Measurements from ENCODE around the gene SCN8A.

The SCN8A gene

DNA sequence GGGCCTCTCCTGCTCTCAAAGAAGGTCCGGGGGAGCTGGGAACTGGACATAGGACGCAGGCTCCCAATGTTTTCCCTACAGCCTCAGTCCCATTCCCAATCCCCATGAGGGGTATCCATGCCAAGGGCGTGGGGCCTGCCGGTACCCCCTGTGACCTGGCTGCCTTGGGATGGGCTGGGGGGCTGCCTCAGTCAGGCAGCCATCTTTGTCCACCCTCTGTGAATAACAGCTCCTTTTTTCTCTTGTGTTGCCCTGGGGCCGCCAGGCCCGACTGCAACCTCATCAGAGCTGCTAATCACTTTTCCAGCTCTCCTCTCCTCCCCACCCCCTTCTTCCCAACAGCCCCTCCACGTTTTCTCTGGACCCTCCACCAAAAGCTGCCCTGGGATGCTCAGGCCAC, 246.3 kb downstream of the SCN8A start:
- no peak for DNase-seq

DNA sequence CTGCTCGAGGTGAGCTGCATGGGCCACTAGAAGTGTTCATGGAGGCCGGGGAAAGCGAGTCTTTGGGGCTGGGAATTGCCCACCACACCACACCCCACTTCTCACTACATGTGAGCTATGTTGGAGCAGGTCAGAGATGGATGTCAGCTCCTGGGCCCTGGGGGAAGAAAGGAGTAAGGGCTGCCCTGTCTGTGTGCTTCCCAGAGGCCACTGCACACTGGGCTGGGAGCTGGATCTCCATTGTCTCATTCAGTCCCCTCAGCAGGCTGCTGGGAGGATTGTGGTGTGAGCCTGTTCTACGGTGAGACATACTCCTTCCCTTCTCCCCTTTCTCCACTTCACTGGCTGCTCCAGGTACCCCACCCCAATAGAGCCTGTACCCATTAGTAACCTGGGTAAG, 247.0 kb downstream of the SCN8A start:
- DNase-seq = no peak

DNA sequence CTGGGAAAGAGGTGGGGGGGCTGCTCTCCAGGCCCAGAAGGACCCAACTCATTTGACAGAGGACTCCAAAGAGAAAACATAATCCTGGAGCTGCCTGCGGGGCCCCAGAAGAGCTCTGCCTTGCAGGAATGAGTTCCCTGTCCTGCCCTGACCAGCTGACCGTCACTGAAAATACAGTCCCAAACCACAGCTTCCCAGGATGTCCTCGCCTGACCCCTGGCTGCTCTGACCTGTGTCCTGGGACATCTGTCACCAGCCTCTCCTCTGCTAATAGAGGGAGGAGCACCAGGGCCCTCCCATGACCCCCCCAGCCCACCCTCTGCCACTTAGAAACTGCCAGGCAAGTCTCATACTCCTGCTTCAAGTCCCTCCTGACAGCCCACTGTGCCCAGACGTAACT, 247.7 kb downstream of the SCN8A start:
- DNase-seq = no peak

DNA sequence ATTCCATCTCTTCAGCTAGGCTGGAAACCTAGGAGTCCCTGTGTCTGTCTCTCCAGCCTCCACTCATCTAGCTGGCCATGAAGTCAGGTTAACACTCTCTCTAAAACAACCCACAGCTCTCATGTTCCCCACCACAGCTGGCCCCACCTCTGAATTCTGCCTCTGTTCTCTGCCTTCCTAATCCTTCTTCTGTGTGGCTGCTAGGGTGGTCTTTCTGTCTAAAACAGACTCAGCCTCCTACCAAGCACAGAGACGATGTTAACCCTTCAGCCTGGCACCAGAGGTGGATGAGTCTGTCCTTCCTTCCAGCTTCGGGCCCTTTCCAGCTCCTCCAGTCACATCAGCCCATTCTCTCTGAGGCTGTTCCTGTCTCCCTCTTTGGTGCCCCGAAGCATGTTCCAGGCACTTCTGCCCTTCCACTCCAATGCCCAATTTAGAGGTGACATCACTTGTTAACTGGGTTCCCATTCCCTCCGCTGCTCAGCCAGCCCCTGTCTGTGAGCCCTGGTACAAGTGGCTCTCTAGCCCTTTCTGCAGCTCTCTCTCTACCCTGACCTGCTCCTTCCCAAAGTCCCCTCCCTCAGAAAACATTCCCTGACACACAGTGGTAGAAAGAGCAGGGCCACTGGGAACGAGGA, 248.4 kb downstream of the SCN8A start:
- no peak for DNase-seq

DNA sequence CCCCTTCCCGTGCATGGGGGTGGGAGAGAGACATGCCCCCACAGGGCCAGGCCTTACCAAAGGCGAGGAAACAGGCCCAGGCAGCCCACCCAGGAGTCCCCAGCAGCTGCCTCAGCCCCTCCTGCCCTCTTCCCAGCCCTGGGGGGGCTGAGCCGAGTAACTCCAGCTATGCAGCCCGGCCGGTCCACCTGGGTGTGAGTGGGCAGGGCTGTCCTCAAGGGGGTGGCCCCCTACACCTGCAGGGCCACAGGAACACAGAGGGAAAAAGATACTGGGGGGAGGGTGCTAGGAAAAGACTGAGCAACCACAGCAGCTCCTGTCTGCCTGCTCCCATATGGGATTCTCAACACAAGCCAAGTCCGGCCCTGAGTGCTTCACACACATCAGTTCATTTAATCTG, 249.9 kb downstream of the SCN8A start:
- no peak for DNase-seq

DNA sequence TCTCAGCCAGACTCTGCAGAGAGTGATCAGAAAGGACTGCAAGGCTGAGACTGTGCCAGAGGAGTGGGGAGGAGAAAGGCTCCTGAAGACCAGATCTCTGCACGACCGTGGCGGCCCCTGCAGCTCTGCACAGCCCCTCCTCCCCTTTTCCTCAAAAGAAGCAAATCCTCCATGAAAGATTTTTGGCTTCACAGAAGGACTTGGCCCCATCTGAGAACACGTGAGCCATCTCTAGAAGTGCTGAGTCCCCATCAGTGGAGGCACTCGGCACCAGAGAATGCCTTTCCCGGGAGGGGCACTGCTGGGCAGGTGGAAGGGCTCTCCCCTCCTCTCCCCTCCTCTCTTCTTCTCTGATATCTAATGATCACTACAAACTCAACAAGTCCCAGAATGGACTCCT, 250.7 kb downstream of the SCN8A start:
- no peak for DNase-seq

DNA sequence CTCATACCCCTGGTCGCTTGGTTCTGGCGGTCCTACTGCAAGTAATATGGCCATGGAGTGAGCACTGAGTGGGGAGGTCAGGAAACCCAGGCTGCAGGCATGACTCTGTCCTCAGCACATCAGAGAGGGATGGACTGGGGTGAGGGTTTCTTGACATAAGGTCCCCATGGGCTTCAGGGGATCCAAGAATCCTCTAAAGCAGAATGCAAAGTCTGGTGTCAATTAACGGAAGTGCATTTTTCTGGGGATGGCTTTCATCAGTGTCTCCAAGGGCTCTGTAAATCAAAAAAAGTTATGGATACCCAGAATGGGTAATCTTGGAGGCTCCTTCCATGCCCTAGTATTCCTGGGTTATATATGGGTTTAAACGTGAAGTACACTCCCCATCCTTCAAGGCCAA, 253.8 kb downstream of the SCN8A start:
- no peak for DNase-seq

DNA sequence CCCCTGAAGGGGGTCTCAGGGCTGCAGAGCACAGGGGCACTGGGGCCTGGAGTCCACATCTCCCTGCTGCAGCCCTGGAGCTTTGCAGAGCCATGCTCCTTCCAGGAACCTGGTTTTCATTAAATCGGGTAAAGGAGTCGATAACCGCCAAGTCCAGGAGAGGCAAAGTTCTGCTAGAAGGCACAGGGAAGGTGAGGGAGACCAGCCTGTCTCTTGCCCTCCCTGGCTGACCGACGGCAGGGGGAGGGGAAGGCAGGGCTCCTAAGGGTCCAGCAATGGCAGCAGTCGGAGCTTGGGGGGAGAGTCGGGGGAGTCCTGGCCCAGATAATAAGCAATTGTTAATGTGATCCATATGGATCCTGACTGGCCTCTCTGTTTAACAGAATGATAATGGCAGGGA, 254.4 kb downstream of the SCN8A start:
- no peak for DNase-seq

DNA sequence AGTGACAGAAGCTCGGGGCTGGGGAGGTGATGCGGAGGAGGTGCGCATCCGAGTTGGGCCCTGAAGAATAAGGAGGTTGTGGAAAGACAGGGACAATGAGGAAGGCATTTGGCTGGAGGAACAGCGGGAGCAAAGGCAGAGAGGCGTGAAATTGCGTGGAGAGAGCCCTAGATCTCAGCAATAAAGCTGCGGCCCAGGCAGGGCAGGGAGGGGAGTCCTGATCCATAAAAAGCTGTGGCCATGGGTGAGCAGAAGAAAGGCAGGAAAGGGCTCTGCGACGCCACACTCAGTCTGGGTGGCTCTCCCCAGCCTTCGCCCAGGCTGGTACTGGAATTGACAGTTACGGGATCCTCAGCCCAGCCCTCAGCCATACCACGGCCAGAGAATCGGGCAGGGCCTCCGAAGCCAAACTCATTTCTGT, 255.2 kb downstream of the SCN8A start:
- no peak for DNase-seq

DNA sequence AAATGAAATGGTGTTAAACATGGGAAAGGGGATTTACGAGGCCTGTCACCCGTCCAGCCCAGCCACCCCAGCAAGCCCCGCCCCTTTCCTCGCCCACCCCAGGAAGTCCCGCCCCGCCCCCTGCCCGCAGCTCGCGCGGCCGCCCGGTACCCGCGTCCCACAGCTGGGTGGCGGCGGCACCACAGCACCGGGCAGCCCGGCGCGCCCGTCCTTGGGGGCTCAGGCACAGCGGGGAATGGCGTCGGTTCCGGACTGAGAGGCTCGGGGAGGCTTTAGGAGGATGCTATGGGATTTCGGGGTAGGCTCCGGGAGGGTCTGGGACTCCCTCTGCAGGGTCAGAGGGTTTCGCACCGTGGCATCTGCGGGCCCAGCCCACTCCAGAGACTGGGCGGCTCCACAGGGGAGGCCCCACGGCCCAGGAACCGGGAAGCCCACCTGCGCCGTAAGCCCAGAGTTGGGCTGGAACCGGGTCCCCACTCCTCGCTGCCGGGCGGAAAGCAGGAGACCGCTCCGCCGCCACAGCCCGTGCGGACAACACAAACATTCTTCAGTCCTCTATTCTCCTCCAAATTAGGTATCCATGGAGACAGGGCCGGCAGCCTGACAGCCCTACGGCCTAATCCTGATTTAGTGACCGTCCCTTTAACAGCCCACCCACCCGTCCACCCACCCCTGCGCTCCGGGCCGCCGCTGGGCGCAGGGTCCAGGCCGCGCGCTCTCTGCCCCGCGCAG, 256.0 kb downstream of the SCN8A start:
- no peak for DNase-seq

DNA sequence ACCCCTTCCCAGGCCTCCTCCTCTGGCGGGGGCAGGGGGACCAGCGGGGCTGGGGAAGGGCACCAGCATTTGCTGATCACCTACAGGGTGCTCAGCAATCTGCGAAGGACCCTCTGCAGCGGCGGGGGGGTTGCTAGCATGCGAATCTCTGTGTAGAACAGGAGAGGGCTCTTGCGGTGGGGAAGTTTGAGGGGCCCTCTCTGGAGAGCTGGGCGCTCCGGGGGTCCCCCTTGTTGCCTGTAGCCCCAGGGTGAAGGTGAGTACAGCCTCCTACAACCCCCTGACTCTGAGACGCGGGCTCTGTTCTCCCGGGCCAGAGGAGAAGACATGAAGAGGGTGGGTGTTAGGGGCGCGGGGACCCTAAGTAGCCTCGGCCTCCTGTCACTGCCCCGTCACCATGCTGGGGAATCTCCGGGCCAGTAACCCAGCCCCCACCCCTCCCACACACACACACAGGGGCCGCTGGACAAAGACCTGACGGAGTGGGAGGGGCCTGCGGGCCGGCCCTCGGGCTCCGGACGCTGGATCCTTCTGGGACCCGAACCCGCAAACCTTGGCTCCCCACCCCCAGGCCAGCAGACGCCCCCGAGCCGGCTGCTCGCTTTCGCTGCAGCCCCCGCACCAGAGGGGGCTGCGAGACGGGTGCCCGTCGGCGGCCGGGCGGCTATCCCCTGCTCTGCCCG, 256.8 kb downstream of the SCN8A start:
- DNase-seq = no peak

DNA sequence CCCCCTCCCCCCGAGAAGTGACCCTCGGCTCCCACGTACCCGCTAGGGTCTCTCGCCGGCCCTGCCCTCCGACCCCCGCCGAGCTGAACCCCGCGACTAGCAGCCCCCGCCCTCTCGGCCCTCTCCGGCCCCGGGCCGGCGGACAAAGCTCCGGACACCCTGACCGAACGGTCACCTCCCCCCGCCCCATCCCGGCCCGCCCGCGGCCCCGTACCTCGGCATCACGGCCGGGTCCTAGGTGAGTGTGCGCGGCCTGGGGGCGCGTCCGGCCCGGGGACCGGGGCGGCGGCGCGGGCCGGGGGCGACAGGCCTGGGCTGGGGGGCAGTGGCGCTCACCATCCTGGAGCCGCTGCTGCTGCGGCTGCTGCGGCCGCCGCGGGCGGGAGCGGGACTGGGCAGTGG, 257.3 kb downstream of the SCN8A start, which contains the start of gene FIGNL2:
TSS of gene FIGNL2 (minus strand) at position 393 of the 402 bp plus-strand sequence. CDS start 26,305 bp downstream, outside the sequence.
- DNase-seq = no peak

DNA sequence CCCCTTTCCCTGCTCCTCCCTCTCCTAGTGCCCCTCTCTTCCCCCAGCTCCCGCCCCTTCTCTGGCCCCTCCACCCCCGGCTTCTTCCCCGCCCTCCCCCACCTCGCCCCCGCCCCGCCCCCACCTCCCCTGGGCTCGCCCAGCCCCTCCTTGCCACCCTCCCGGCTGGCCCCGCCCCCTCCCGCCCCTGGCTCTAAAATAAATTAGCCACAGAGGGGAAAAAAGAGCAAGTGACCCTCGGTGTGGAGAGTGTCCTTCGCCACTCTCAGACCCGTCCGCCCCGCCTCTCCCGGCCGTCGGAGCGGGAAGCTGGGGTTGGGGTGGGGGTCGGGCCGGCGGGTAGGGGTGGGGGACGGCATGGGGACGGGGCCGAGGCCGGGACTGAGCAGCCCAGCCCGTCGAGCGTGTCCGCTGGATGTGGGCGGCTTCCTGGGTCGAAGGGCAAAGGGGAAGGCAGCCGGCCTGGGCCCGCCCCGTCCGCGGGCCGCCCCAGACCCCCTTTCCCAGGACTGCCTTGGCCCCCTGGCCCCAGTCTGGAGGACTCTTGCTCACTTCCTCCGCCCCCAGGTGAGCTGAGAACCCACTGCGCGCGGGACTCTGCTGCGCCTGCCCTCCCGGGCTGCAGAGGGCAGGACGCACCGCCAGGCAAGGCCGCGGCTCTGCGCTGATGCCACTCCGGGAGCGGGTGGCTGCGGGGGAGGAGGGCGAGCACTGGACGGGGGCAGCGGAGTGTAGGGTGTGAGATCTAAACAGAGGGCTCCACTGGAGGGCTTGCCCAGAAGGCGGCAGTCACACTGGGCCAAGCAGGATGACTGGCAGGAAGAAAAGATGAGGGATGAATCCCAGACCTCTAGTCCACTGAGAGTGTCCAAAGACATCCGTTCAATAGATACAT, 258.1 kb downstream of the SCN8A start:
- no peak for DNase-seq

DNA sequence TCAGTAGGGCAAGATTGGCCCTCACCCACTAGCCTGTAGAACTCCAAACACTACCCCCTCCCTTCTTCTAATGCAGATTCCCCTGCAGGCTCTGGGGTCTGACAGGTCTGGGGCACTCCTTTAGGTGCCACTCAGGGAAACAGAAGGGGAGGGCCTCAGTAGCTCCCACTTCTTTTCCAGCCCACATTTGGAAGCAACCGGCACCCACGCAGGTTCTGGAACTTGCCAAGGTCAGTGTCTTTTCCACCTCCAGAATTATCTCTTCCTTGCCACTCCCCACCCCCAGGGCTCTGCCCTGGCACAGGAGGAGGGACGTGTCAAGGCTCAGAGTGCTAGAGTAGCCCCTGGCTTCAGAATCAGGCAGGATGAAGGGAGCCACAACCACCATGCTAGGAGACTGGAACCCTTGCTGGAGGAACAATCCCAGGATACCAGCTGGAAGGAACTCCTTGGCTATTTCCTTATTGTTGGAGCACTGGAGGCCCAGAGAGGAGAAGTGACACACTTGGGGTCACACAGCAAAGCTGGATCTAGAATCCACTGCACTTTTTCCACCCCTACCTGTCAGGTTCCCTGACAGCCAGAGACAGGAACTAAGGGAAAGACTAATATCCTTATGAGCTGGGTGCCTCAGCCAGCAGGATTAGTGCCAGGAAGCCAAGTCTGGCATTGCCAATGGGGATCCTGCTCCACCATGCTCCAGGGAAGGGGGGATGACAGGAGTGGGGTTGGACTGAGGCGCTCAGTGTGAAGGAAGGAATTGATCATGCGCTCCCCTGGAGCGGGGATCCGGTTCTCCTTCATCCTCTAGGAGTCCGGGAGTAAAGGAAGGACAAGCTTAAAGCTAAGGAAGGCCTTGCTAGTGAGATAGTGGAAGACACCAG, 259.3 kb downstream of the SCN8A start:
- DNase-seq = no peak

DNA sequence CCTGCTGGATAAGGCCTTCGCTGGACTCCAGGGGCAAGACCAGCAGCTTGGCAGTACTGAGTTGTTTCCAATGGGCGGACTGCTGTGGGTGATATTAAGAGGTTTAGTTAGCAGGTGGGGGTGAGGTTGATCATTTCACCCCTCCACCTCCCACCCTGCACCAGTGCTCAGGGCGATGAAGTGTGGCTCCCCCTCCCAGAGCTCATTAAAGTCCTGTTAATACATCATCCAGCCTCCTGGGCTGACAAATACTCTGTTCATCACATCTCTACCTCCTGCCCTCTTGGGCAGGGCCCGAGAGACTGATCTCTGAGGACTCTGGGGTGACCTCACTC, 259.9 kb downstream of the SCN8A start:
- DNase-seq = no peak

DNA sequence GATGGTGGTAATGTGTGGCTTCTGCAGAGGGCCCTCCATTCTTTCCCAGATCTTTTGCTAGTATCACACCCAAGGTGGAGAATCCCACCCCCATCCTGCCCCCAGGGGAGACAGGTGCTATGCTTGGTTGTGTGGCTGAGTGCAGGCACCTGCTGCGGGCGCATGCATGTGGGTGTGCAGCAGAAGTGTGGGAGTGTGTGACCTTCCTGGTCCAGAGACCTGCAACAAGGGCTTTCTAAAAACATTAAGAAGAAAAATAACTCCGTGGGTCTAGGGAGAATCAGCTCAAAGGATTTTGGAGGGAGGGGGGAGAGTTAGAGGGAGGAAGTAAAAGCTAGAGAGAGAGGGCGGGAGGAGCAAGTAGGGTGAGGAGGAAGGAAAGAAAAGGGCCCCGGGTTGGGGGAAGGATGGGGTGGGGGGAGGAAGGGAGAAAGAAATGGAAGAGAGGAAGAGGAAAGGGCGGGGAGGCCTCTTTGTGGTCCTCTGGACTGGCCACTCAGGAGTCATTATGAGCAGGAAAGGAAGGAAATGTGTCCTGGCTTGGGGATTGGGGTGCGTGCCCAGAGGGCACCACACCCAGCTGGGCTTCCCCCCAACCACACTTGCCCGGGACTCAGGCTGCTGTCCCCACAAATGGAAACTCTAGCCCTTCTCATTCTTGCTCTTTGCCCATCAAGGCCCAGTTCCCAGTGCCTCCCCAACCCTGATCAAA, 260.5 kb downstream of the SCN8A start:
- DNase-seq = no peak

DNA sequence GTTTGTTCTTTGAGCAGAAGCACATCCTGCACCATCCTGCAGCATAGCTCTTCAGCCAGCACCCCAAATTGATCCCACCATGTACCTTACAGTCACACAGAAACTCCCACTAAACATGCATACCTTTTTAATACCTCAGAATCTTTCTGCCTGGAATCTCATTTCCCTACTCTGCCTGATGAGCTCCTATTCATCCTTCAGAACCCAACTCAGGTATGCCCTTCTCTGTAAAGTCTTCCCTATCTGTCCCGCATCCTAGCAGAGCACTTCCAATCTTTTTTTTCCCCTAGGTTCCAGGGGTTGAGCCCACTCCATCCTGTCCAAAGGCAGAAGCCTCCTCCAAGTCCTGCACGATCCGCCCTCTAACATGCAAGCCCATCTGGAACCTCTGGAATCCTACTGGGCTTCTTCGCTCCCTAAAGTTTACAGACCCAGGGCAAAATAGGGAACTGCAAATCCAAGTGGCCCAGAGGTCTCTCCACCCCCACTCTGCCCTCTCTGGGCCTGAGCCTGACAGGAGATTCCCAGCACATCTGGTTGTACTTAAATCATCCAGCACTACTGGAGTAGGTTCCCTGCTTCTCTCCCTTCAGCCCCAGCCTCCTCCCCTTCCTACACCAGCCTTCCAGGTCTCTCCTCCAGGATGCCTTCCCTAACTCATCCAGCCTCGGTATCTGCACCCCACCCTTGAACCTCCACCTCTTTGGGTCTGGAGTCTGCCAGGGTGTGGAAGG, 261.5 kb downstream of the SCN8A start:
- DNase-seq = no peak

DNA sequence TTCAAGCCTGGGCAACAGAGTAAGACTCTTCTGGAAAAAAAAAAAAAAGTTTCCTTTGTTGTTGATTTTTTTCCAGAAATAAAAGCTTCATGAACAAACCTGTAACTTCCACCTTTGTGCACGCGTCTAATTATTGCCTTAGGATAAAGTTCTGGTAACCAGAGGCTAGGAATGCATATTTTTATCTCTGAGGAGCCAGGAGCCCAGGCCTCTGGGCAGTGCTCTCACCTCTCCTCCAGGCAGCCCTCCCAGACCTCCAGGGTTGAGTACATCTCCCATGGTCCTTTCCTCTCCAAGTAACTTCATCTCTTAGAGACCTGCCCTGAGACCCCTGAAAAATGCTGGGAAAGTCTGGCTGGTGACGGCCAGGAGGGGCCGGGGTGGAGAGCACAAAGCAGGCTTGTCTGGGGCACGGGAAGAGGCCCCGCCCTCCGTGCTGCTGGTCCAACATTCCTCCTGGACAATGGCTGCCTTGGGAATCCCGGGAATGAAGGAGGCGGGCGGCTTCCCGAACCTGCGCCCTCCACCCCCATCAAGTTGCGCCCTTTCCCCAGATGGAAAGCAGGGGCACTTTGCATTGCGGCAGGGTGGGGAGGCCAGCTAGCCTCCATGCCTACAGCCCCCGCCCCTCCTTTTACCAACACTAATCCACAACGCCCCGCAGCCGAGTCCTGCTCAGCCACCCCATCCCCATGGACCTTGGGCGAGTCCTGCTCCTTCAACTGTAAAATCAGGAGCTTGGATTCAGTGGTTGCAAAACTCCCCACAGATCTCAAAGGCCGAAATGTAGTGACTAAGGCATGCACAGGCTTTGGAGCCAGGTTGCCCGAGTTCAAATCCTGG, 264.8 kb downstream of the SCN8A start:
- DNase-seq = no peak

DNA sequence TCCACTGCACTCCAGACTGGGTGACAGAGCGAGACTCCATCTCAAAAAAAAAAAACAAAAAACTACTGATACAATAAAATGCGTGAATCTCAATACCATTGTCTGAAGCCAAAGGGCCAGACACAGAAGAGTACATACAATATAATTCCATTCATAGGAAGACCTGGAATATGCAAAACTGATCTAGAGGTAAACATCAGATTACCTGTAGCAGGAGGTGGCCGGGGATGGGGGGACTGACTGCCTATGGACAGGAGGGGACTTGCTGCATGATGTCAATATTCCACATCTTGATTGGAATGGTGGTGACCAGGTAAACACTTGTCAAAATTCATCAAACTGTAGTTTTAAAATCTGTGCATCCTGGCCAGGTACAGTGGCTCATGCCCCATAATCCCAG, 270.0 kb downstream of the SCN8A start:
- no peak for DNase-seq

Data from NCI-H446 (cell line).